Umbilical cord (tissue), 2 donors: ENCODE results near the gene CXCL8. TPM values are rescaled to one million over a fixed set of nuclear protein-coding genes. Genes with fewer than 3 reads are reported as not detected.
"Not testable (repeated sequence)": the region's sequence is repeated elsewhere in the genome, so short reads cannot be mapped to it uniquely, and the experiment has no call there.

Source experiments
- DNase-seq: peaks from one replicate; pipeline ENCODE4 v3.0.0-alpha.2; 2015; ENCODE audit warnings: low spot score
- total RNA-seq: library from RNA; depleted of rRNA; stranded (reverse); fragments of >200 nt; gene quantifications from one replicate; pipeline ENCODE4 v1.2.3, GENCODE V29; 2014; ENCODE audit warnings: low replicate concordance; ENCODE audit not compliant: insufficient read depth

The CXCL8 gene
- total RNA-seq, 1 donor from 2014 or later: 17.1 TPM

DNA sequence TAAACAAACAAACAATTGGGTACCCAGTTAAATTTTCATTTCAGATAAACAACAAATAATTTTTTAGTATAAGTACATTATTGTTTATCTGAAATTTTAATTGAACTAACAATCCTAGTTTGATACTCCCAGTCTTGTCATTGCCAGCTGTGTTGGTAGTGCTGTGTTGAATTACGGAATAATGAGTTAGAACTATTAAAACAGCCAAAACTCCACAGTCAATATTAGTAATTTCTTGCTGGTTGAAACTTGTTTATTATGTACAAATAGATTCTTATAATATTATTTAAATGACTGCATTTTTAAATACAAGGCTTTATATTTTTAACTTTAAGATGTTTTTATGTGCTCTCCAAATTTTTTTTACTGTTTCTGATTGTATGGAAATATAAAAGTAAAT is 2.9 kb downstream of the CXCL8 start:
- DNase-seq: no peak

GRCh38 chr4:73743795-73744194 is 3.4 kb downstream of the CXCL8 start:
- DNase-seq: no peak

DNA sequence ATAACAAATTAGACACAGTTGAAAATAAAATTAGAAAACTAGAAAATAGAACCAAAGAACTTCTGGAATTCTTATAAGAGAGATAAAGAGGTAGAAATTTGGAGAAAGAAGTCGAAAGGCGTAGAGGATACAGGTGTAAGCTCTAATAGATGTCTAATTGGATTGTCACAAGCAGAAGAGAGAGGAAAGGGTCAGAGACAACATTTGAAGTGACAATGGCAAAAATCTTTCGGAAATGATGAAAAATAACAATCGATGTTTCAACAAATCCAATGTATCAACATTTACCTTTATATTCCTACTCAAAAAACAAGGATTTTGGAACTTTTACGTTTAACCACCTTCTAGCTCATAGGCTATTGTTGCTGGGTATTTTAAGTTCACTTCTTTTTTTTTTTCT is 3.8 kb downstream of the CXCL8 start:
- no peak for DNase-seq

- DNase-seq: no peak
These were observed 10.4 kb downstream of the CXCL8 start for GRCh38 chr4:73750730-73751129.

DNA sequence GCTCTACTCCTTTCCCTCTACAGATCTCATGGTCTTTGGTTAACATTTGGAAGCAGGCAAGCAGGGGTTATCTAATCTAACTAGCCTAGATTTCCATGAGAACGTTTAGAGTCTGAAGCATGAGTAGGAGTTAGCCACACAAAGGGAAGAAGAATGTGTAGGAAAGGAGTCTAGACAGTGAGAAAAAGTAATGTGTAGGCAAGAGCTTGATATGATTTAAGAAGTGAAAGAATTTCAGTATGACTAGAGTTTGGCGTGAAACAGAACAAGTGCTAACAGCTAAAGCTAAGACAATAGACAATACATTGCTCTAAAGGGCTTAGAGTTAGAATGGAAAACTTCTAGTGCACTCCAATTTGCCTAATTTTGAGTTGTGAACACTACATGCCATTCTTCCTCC is 10.8 kb downstream of the CXCL8 start:
- DNase-seq: no peak

DNA sequence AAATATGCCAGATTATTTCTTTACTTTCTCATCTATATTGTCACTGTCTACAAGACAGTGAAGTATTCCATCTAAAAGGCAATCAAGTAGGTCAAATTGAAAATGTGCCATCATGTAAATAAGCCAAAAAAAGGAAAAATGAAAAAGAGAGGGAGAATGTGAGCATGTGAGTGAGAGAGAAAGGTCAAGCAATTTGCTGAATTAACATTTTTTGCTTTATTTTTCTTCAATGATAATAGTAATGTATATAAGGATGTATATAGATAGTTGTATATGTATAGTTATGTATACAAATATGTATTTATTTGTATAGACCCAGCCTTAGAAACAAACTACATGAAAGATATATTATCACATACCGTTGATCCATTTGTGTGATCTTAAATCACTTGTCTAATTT is 11.5 kb downstream of the CXCL8 start:
- DNase-seq: no peak

DNA sequence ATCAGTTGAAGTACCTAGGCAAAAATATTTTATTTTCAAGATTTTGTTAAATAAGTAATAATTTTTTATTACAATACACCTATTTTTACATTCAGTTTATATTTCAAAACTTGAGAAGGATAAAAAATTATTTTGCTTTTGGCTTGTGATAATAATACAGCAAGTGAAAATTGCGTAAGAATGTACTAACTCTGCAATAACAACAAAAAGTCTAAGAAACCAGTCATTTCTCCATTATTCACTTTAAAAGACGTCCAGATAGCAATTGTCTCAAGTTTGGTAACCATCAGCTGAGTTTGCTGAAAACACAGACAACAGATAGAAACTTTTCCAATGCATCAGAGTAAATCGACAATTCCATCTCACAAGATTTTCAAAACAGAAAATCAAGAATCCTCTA is 12.1 kb downstream of the CXCL8 start:
- DNase-seq: no peak

DNA sequence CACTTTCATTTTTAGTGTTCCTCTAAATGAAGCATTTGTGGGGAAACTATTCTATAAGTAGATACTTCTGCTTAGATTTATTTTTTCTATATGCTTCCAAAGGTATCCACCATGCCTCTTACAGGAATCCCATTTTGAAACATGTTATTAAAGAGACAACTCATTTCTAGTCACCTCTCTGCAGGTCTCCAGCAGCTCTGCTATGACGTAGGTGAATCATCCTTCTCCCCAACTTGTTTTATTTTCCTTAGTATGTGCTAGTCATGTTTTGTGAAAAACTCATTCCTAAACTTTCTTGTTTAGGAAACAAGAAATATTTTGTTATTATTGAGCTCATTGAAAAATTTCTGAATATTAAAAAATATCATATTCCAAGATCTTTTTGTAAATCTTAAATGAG is 12.8 kb downstream of the CXCL8 start:
- DNase-seq: no peak

DNA sequence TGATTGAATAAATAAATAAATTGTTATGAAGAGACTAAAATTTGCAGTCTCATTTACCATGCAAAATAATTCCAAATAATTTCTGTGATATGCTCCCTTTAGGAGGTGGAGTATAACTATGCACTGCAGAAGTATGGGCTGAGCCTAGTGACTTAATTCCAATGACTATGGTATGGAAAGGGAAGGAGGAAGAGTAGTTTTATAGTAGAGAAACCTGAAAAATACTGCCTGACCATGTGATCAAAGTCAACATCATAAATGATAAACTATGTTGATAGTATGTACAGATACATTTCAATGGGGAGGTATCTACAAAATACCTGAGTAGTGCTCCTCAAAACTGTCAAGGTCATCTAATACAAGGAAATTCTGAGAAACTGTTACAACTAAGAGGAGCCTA is 14.6 kb downstream of the CXCL8 start:
- DNase-seq: no peak

GRCh38 chr4:73759357-73759756 is 19.0 kb downstream of the CXCL8 start:
- no peak for DNase-seq

DNA sequence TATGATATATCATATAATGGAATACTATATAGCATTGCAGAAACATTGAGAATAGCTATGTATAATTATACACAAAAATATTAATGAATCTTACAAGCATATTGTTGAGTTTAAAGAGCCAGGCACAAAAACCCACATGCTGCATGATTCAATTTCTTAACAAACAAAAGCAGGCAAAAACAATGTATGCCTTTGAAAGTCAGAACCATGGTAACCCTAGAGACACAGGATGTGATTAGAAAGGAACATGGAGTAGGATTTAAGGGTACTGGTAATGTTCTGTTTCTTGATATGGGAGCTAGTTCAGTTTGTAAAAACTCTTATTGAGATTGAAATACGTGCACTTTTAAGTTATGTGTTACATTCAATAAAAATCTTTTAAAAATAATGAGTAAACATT is 21.5 kb downstream of the CXCL8 start:
- DNase-seq: no peak

DNA sequence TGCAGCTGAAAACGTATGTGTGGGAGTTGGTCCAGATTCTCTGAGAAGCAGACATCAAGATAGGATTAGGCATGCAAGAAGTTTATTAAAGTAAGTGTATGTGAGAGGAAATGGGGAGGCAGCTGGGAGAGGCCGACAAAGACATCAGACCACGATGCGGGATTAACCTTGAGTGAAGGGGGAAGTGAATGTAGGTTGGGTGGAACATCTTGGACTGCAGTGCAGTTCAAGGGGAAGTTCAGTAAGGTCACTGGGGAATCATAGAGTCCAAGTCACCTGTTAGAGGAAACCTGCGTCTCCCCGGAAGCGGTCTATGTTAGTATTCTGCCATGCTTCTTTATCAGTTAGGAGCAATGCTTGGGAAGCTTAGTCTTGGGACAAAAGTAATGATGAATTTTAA is 22.0 kb downstream of the CXCL8 start:
- DNase-seq: no peak

- DNase-seq: no peak
These were observed 23.5 kb downstream of the CXCL8 start for GRCh38 chr4:73763877-73764276.

- no peak for DNase-seq
These were observed 24.1 kb downstream of the CXCL8 start for GRCh38 chr4:73764513-73764912.

DNA sequence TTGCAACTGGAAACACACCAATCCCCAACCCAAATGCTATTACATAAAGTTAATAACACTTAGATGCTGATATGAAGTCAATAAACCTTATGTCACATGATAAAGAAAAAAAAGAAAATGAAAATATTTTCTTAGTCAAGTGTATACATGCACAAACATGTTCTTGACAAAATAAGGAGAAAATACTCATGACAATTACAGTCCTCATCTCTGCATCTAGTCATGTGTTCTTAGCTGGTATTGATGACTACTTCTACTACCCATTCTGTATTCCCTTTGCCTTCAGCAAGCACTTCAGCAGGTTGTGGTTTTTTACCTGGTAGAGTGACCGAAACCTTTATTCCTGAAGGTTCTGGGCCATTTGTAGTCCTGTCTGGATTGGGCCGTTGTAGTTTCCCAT is 24.9 kb downstream of the CXCL8 start:
- no peak for DNase-seq

DNA sequence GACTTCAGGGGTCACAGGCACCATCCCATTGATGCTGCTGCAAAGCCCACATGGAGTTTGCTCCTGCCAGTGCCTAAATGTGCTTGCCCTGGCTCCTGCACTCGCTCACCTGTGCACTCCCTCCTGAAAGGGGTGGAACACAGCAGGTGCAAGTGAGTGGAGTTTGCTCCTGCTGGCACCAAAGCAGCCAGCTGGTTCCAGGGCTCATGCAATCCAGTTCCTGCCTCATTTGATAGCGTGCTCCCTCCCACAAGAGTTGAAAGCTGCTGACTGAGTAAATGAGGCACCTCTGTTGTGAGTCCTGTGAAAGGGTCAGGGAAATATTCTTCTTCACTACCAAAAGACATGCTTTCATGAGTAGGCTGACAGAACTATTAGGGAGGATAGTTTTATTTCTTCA is 30.5 kb downstream of the CXCL8 start:
- DNase-seq: no peak

GRCh38 chr4:73772363-73772762 is 32.0 kb downstream of the CXCL8 start:
- DNase-seq: no peak

DNA sequence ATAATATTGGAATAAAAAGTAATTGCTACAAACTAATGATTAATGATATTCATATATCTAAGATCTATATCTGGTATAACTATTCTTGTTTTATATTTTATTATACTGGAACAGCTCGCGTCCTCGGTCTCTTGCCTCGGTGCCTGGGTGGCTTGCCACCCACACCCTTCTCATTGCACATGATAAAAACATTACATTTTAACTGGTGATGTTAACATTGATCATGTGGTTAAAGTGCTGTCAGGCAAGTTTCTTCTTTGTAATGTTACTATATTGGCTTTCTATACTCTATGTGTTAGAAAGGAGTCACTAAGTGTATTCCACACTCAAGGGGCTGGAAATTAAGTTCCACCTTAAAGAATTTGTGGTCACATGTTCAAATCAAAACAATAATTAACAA is 34.0 kb downstream of the CXCL8 start:
- not testable (repeated sequence) for DNase-seq

DNA sequence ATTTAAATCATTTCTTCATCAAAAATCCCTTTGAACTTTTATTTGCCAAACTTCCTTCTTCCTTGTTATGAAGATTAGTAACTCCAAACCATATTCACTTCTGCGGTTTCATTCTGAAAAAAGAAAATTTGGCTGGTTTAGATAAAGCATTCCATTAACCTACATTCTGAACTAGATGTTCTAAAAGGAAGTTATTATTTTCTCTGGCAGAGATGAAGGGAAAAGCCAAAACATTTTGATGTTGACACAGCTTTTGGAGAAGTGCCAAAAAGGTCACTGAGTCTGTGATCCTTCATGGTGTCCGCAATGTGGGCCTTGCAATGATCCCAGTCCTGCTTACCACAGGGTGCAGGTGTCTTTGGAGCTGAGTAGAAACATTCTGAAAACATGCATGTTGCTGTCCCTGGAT is 36.0 kb downstream of the CXCL8 start:
- DNase-seq: peak; percentile 28

GRCh38 chr4:73777612-73778011 is 37.2 kb downstream of the CXCL8 start:
- DNase-seq: no peak

- DNase-seq: no peak
These were observed 39.9 kb downstream of the CXCL8 start for GRCh38 chr4:73780243-73780642.

DNA sequence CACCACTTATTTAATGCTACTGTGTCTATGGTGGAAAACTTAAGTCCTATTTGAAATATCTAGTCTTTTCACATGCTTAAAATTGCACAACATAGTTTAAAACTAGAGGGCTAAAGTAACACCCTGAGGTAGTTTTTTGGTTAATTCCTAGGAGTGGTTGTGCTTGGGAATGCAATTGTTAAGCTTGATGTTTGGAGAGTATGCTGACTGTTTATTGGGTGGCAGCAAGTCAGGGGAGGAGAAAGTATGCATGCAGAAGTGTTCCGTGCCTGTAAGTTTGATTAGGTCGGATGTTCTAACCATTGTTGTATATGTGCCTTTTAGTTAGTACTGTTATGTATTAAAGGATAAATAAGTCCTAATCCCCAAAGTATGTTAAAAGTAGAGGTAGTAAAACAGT is 40.5 kb downstream of the CXCL8 start:
- DNase-seq: no peak

DNA sequence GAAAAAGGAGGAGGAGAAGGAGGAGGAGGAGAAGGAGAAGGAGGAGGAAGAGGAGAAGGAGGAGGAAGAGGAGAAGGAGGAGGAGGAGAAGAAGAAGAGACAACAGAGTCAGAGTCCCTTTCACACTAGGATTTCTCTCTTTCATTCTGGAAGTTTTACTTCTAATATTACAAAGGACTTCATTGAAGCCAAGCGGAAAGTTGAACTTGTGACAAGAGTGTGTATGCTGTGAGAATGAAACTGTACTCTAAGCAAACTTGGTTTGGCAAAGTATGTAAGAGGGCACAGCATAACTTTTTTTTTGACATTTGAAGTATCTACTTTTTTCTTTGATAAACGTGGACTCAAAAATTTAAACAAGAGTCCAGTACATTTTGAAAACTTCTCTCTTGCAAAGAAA is 48.0 kb downstream of the CXCL8 start:
- no peak for DNase-seq
